HepG2 (cell line): Measurements from ENCODE around the gene MREG. TPM values are rescaled to one million over a fixed set of nuclear protein-coding genes. Genes with fewer than 3 reads are reported as not detected.

Experiments used
- ARID4A ChIP-seq: sonication (generic); formaldehyde crosslinking; IDR thresholded peaks from 2 replicates; pipeline ENCODE4 v1.5.0; 2020; ENCODE audit warnings: mild to moderate bottlenecking, missing genetic modification reagents, borderline replicate concordance
- CAMTA2 ChIP-seq: sonication (generic); formaldehyde crosslinking; IDR thresholded peaks from 2 replicates; pipeline ENCODE4 v1.4.0; 2020; ENCODE audit warnings: mild to moderate bottlenecking, missing genetic modification reagents, borderline replicate concordance
- FIP1L1 ChIP-seq: fragments of 200-400 bp; formaldehyde crosslinking; IDR thresholded peaks from 2 replicates; pipeline ENCODE4 v1.6.1; 2018; ENCODE audit warnings: low read depth, mild to moderate bottlenecking, low read length, moderate library complexity, borderline replicate concordance; ENCODE audit not compliant: insufficient read depth
- FOSL2 ChIP-seq: sonication (generic); formaldehyde crosslinking; IDR thresholded peaks from 2 replicates; pipeline ENCODE4 v1.4.0; 2020; ENCODE audit warnings: missing genetic modification reagents
- FOXK2 ChIP-seq: fragments of 450-650 bp; IDR thresholded peaks from 2 replicates; pipeline ENCODE4 v1.6.1; 2016
- MYNN ChIP-seq: sonication (generic); formaldehyde crosslinking; IDR thresholded peaks from 2 replicates; pipeline ENCODE4 v1.4.0; 2020; ENCODE audit warnings: mild to moderate bottlenecking, low read depth, missing genetic modification reagents
- PITX1 ChIP-seq: sonication (generic); formaldehyde crosslinking; IDR thresholded peaks from 2 replicates; pipeline ENCODE4 v1.5.1; 2020; ENCODE audit warnings: mild to moderate bottlenecking, missing genetic modification reagents
- ZBTB20 ChIP-seq: sonication (generic); formaldehyde crosslinking; IDR thresholded peaks from 2 replicates; pipeline ENCODE4 v1.8.1; 2023; ENCODE audit warnings: missing genetic modification reagents, low read depth, mild to moderate bottlenecking, borderline replicate concordance
- ZNF557 ChIP-seq: sonication (generic); formaldehyde crosslinking; IDR thresholded peaks from 2 replicates; pipeline ENCODE4 v1.4.0; 2020; ENCODE audit warnings: missing genetic modification reagents
- polyA plus RNA-seq, 8 experiments: library from polyadenylated mRNA; depleted of rRNA in 3 of 8; stranded (reverse) in 7 of 8; unstranded in 1 of 8; fragments of >200 nt; fragmentation: Illumina TruSeq in 4 of 8; extraction: Trizol in 4 of 8; gene quantifications; 2 replicates each; pipeline versions ENCODE4 v1.2.1 to v1.2.3, GENCODE V29; 2011 to 2016; ENCODE audit warnings: low read depth in 4 of 8, missing spikeins in 1 of 8, mixed read lengths in 1 of 8; ENCODE audit not compliant: insufficient read depth in 1 of 8
- total RNA-seq, 5 experiments: library from RNA; depleted of rRNA; stranded (reverse); fragments of >200 nt; fragmentation: Illumina TruSeq; extraction: Trizol; gene quantifications; 2 replicates each; pipeline ENCODE4 v1.2.3, GENCODE V29; 2016; ENCODE audit warnings: low read depth in 1 of 5
- TF ChIP-seq, protein P1 (sequence below): sonication (generic); formaldehyde crosslinking; IDR thresholded peaks from 2 replicates; pipeline ENCODE4 v1.5.1; 2020; ENCODE audit warnings: mild to moderate bottlenecking, missing genetic modification reagents, moderate library complexity
- TF ChIP-seq, protein P2 (sequence below): sonication (generic); formaldehyde crosslinking; IDR thresholded peaks from 2 replicates; pipeline ENCODE4 v1.4.0; 2020; ENCODE audit warnings: missing genetic modification reagents

Gene MREG
- total and polyA plus RNA-seq, 2 of the 13 experiments (the other 11 are each of a cell fraction or from before 2014, with no cell fraction given): 7.5 to 23.3 TPM

DNA sequence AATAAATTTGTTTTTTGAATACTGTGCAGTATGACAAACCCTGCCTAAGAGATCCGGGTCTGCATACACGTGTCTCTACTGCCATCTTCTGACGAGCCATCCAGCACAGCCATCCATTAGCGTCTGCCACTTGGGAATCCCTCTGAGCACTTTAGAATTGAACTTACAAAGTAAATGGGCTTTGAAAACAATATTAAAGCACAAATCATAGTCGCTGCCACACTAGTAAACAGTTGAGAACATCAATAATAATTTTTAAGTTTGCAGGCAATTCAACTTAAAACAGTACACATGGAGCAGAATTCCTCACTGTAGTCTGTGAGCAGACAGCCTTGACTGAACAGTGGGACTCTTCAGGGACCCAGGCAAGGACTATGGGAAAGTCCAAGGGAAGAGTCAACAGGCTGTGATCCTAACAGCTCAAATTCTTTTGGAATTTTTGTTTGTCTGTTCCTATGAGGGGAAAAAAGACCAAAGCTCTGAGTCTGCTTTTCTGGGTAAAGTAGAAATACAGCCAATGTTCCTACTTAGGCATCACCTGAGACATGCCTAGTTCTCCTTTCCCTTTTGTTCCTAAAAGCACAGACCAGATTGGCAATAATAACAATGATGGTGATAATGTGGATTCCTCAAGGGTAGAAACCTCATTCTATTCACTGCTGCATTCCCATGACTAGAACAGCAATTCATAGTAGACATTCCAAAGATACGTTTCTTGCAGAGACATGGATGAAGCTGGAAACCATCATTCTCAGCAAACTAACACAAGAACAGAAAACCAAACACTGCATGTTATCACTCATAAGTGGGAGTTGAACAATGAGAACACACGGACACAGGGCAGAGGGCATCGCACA lies 92.9 kb downstream of the MREG start (continued):
- TF ChIP-seq, protein P1, sequence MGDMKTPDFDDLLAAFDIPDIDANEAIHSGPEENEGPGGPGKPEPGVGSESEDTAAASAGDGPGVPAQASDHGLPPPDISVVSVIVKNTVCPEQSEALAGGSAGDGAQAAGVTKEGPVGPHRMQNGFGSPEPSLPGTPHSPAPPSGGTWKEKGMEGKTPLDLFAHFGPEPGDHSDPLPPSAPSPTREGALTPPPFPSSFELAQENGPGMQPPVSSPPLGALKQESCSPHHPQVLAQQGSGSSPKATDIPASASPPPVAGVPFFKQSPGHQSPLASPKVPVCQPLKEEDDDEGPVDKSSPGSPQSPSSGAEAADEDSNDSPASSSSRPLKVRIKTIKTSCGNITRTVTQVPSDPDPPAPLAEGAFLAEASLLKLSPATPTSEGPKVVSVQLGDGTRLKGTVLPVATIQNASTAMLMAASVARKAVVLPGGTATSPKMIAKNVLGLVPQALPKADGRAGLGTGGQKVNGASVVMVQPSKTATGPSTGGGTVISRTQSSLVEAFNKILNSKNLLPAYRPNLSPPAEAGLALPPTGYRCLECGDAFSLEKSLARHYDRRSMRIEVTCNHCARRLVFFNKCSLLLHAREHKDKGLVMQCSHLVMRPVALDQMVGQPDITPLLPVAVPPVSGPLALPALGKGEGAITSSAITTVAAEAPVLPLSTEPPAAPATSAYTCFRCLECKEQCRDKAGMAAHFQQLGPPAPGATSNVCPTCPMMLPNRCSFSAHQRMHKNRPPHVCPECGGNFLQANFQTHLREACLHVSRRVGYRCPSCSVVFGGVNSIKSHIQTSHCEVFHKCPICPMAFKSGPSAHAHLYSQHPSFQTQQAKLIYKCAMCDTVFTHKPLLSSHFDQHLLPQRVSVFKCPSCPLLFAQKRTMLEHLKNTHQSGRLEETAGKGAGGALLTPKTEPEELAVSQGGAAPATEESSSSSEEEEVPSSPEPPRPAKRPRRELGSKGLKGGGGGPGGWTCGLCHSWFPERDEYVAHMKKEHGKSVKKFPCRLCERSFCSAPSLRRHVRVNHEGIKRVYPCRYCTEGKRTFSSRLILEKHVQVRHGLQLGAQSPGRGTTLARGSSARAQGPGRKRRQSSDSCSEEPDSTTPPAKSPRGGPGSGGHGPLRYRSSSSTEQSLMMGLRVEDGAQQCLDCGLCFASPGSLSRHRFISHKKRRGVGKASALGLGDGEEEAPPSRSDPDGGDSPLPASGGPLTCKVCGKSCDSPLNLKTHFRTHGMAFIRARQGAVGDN: no peak
- TF ChIP-seq ZBTB20 (CRISPR knock-in tag) (no peak), MYNN (CRISPR knock-in tag) (no peak), ZNF557 (CRISPR knock-in tag) (no peak), ARID4A (peak; percentile 37; the same call in 1 of the 2 replicates), PITX1 (CRISPR knock-in tag) (peak; percentile 47; the same call in 1 of the 2 replicates), FOSL2 (CRISPR knock-in tag) (0 out of 2 replicates have a peak, but pooled peaks have one; percentile 40), FIP1L1 (no peak), FOXK2 (no peak), CAMTA2 (no peak)
- TF ChIP-seq, protein P2, sequence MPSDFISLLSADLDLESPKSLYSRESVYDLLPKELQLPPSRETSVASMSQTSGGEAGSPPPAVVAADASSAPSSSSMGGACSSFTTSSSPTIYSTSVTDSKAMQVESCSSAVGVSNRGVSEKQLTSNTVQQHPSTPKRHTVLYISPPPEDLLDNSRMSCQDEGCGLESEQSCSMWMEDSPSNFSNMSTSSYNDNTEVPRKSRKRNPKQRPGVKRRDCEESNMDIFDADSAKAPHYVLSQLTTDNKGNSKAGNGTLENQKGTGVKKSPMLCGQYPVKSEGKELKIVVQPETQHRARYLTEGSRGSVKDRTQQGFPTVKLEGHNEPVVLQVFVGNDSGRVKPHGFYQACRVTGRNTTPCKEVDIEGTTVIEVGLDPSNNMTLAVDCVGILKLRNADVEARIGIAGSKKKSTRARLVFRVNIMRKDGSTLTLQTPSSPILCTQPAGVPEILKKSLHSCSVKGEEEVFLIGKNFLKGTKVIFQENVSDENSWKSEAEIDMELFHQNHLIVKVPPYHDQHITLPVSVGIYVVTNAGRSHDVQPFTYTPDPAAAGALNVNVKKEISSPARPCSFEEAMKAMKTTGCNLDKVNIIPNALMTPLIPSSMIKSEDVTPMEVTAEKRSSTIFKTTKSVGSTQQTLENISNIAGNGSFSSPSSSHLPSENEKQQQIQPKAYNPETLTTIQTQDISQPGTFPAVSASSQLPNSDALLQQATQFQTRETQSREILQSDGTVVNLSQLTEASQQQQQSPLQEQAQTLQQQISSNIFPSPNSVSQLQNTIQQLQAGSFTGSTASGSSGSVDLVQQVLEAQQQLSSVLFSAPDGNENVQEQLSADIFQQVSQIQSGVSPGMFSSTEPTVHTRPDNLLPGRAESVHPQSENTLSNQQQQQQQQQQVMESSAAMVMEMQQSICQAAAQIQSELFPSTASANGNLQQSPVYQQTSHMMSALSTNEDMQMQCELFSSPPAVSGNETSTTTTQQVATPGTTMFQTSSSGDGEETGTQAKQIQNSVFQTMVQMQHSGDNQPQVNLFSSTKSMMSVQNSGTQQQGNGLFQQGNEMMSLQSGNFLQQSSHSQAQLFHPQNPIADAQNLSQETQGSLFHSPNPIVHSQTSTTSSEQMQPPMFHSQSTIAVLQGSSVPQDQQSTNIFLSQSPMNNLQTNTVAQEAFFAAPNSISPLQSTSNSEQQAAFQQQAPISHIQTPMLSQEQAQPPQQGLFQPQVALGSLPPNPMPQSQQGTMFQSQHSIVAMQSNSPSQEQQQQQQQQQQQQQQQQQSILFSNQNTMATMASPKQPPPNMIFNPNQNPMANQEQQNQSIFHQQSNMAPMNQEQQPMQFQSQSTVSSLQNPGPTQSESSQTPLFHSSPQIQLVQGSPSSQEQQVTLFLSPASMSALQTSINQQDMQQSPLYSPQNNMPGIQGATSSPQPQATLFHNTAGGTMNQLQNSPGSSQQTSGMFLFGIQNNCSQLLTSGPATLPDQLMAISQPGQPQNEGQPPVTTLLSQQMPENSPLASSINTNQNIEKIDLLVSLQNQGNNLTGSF (CRISPR knock-in tag): no peak
